NCI-H510A treated with DMSO at 0.1 percent for 48 hours (cell line): ENCODE data around the gene GALNT10.

Experiments used
- DNase-seq: peaks from one replicate; lab custom pipeline; 2025; lab: John Stamatoyannopoulos, UW

Gene GALNT10

DNA sequence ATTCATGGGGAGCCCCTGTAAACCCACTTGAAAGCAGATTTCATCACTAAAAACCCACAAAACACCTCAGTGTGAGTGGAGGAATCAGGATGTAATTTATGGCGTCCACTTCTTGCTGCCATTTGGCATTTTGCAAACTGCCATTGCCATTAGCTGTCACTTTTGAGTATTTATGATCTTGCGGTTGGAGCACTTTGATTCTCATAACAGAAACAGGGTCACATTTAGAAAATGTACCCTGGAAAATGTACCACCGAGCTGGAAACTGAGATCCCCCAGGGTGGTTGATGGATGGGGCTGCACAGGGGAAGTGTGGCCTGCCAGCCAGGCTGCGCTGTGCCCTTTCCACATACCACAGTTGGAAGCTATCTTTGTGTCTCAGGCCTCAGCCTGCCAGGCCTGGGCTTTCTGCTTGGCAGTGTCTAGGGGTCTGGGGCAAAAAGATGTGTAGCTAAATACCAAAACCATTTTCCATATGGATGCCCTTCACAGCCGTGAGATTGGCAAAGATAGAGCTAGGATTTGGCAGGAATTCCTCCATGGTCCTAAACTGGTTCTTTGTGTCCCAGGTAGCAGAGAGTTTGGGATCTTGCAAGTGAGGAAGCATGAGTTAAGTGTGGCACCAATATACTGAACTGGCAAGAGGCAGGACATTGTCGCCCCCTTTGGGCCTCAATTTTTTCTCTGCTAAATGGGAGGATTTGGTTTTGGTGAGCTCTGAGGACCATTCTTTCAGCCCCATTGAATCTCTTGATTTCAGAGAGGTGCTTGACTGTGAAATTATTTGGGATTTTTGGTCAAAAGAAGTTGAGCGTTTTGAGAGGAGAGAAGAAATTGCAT lies 46.2 kb downstream of the GALNT10 start:
- no peak for DNase-seq

DNA sequence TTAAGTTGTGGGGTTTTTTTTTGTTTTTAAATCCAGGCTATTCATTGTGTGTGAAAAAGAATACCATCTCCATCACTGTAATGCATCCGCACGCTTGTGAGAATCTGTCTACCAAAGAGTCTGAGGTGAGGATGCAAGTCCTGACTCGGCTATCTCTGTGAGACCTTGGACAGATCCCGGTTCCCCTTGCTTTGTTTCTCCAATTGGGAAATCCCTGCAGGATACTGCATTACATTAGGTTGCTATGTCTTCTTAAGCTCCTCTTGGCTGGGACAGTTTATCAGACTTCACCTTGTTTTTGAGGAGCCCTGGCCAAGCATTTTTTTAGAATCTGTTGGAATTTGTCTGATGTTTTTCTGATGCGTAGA lies 46.8 kb downstream of the GALNT10 start:
- no peak for DNase-seq

DNA sequence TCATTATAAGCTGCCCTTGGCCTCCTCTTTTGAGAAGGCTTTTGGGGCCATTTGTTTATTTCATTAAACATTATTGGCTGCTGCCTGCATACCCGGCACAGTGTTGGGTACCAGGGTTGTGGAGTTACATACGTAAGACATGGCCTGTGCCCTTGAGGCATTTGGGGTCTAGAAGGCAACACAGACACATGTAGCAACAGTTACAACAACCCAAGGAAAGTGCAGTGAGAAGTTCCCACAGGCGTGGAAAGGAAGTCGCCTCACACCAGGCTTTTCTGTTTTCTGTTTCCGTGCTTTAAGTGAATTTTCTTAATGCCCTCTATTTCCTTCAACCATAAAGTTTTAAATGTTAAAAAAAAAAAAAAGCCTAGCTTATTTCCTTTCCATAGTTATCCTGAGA lies 47.4 kb downstream of the GALNT10 start:
- DNase-seq, result no peak

DNA sequence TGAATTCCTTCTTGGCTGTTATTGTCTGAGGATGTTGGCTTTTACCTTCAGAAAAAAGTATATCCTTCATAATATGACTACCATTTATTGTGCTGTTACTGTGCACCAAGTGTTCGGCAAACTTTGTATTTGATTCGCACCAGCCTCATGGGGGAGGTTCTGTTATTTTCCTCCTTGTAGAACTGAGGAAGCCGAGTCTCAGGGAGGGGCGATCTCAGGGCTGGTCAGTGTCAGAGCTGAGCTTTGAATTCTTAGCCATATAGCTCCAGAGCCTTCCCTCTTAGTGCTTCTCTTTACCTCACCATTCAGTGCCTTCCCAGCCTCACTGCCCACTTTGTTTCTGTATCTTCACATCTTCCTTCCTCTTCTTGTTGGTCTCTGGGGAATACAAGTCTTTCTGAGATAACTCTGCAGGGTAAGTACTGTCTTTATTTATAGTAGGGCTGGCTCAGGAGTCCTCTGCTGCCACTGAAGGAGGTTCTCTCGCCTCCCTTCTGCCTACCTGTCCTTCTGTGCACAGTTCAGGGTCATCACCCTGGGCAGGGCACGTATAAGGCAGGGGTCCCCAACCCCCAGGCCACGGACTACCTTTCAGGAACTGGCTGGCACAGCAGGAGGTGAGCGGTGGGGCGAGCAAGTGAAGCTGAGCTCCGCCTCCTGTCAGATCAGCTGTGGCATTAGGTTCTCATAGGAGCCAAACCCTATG lies 48.4 kb downstream of the GALNT10 start:
- DNase-seq, result no peak

- no peak for DNase-seq
Observed at GRCh38 chr5:154240595-154240994, 50.1 kb downstream of the GALNT10 start.

DNA sequence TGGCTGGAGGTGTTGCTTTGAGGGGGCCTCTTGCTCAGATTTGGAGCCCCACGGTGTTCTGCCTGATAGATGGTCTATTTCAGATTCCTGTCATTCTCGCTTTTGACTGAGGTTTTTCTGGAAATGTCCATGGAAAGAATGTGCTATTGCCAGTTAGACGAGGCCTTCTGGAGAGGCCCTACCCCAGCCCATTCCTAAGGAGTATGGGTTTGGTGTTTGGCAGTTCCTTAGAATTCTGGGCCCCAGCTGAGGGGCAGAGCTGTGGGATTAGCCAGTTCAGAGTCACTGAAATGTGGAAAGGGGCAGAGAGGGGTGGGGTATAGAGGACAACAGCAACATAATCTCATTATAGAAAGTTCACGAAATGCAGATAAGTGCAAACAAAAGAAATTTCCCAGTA lies 50.5 kb downstream of the GALNT10 start:
- DNase-seq, result no peak

GRCh38 chr5:154242442-154242841 lies 51.9 kb downstream of the GALNT10 start:
- no peak for DNase-seq

DNA sequence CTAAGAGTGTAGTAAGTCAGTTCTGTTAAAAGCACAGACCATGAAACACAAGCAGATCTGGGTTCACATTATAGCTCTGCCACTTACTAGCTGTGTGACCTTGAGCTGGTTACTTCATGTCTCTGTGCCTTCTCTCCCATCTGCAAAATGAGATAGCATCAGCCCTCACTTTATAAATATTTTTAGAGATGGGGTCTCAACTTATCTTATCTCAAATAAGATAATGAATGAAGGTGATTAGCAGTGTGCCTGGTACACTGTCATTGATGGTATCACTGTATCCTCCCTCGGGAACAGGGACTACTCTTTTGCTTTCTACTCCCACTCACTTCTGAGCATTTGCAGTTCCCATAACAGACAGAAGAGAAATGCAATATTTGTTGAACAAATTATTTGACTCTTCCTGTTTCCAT lies 52.4 kb downstream of the GALNT10 start:
- no peak for DNase-seq

DNA sequence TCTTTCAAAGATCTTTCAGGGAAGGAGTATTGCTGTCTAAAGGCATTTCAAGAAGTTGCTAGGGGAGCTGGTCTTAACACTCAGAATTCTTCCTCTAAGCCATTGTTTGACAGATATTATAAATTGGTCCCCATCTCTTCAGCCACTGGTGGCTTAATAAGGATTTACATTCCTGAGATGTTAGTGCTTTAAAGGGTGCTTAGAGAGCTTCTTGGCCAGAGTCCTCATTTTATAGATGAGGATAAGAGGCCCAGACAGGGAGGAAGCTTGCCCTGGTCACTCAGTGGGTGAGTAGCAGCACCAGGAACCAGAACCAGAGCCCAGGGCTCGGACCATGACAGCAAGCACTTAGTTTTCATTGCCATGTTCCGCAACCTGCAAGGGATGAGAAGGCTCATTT lies 53.2 kb downstream of the GALNT10 start:
- DNase-seq, result no peak

DNA sequence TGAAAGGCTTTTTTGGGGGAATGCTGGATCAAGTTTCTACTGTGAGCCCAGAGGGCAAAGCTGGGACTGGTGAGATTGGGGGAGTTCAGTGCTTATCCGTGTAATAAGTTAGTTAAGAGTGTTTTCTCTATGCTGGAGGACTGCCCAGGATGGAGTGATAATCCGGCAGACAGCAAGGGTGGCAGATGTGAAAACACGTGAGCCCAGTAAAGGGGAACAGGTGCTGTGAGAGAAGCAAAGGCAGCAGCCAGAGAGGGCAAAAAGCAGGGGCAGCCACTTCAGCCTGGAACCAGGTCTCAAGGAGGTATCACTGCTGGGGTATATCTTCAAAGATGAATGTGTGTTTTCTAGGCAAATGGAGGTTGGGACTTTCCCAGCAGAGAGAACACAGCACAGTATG lies 53.9 kb downstream of the GALNT10 start:
- DNase-seq, result no peak

GRCh38 chr5:154248691-154249090 lies 58.2 kb downstream of the GALNT10 start:
- no peak for DNase-seq

DNA sequence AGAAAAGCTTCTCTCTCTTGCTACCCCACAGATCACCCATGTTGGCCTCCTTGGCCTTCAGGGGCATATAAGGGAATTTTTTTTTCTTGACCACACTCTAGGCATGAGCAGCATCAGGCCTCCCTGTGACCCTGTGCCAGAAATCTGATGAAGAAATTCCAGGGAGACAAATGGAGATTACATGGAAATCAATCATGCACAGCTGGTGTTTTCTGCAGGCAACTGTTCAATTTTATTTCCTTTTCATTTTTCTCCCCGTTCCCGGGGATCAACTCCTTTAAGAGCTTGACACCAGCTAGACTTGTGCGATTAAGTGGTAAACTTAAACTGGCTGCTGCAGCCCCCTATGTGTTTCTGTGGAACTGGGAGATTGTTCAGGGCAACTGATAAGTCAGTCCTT lies 59.3 kb downstream of the GALNT10 start:
- DNase-seq, result no peak

- DNase-seq, result no peak
Observed at GRCh38 chr5:154251529-154251928, 61.0 kb downstream of the GALNT10 start.

- DNase-seq, result no peak
Observed at GRCh38 chr5:154253807-154254206, 63.3 kb downstream of the GALNT10 start.

- no peak for DNase-seq
Observed at GRCh38 chr5:154254896-154255295, 64.4 kb downstream of the GALNT10 start.

DNA sequence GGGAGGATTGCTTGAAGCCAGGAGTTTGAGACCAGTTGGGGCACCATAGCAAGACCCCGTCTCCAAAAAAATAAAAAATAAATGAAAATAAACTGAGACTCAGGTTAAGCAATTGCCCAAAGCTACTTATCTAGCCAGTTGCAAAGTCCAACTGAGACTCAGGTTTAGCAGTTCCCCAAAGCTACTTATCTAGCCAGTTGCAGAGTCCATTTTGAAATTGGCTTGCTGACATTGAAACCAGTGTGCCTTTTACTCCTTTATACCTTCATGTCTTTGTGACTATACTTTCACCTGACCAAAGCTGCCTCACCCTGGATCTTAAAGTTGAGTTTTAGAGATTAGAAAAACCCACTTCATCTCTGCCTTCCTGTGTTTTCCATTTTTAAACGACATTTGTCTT lies 66.5 kb downstream of the GALNT10 start:
- DNase-seq, result no peak

- DNase-seq, result no peak
Observed at GRCh38 chr5:154258531-154259217, 68.1 kb downstream of the GALNT10 start.

DNA sequence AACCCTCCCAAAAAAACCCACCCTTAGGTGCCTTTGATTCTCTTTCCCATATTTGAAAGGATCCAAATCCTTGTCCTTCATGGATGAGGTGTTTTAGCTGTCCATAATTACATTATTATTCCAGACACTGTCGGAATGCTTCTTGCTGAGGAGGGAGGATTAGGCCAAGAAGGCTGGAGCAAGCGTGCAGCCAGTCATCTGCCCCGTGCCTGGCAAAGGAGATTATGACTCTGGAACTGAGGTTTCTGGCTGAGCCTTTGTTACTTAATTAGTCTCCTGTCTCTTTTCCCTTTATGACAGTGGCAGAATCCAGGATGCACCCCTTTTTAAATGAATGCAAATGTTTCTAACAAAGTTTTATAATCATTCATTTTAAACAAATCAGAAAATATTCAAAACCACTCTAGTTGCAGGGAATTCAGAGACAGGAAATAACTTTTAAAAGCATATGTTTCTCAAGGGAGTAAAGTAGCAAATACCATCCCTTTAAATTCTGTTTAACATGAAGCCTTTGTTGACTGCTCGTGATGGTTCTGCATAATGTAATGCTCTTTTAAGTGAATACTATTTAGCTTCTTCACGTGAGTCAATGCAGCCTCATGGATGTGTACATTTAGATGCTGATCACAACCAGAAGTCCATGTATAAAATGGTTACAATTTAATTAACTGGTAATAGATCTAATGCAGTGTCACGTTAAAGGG lies 69.8 kb downstream of the GALNT10 start:
- DNase-seq, result no peak

- no peak for DNase-seq
Observed at GRCh38 chr5:154262342-154262741, 71.8 kb downstream of the GALNT10 start.

DNA sequence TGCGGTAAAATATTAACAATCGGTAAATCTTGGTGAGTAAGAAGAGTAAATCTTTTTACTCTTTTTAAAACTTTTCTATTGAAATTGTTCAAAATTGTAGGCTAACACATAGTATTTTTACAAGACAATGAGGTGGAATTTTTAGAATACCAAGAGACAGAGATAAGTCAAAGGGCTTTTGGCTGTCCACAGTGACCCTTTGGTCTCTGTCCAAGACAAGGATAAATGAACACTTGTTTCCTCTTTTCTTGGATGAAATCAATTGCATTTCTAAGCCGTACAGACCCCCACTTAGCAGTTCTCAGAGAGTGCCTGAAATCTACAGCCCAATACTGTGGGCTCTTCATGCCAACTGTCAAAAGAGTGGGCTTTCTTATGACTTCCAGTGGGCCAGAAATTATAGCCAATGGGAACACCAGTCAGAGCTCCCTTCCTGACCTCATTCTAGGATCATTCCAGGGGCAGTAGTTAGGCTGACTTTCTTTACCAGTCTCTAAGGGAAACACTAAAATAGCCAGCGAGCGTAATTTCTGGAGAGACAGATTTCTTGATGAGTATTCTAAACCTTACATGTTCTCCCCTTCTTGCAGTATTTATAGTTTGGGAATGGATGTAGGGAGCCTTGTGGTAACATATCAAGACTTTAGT lies 74.1 kb downstream of the GALNT10 start:
- DNase-seq, result no peak

GRCh38 chr5:154265197-154265773 lies 74.8 kb downstream of the GALNT10 start:
- no peak for DNase-seq

DNA sequence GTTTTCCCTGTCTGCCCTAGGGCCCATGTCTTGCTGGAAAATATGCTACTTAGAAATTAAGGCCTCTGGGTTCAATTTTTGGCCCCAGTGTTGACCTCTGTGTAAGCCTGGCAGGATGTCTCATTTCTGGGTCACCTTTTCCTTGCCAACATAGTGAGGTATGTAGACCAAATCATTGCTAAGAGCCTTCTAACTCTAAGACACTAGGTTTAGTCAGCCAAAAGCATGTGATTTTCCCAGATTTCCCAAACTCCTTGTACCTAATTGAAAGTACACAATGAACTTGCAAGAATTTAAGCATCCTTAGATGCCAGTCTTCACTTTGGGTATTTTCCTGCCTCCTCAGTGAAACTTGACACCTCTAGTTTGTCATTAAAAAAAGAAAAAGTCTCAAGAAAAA lies 77.0 kb downstream of the GALNT10 start:
- no peak for DNase-seq
